ENCODE measurements around the gene ANKRD39. TPM values are rescaled to one million over a fixed set of nuclear protein-coding genes. Genes with fewer than 3 reads are reported as not detected.

ANKRD39 gene
- total RNA-seq, 1 donor from 2014 or later = 25.7 TPM

DNA sequence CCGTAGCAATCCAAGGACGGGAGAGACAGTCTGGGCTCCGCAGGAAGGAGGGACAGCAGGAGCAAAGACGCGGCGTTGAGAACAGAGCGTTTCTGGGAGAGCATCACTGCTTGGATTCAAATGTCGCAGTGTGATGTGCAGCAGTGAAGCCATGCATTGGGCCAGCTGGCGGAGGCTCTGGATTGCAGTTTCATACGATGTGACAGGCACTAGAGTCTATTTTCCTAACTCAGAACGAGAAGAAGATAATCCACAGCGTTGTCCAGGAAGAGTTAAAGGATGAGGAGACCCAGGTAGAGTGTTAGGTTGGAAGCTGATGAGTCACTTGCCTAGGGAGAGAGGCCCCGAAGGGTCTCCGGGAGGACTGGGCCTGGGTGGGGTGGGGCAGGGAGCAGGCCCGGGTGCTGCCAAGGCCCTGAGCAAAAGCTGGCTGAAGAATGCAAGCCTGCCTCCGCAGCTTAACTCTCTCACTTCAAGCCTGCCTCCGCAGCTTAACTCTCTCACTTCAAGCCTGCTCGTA, 29.7 kb upstream of the ANKRD39 start:
- Mint-ChIP-seq H3K27me3 (ENCODE audit: unreplicated experiment) (peaks cover 3% of the 10 kb centered on the region), H3K9me3 (ENCODE audit: unreplicated experiment) (peaks cover 4% of the 10 kb centered on the region), H3K27ac (ENCODE audit: unreplicated experiment) (no peak overlapping the region), H3K36me3 (ENCODE audit: unreplicated experiment) (no peaks in the 10 kb centered on the region), H3K4me1 (ENCODE audit: low read depth, unreplicated experiment) (no peaks in the 10 kb centered on the region), H3K4me3 (ENCODE audit: unreplicated experiment) (no peak overlapping the region)
- TF ChIP-seq, protein P1, sequence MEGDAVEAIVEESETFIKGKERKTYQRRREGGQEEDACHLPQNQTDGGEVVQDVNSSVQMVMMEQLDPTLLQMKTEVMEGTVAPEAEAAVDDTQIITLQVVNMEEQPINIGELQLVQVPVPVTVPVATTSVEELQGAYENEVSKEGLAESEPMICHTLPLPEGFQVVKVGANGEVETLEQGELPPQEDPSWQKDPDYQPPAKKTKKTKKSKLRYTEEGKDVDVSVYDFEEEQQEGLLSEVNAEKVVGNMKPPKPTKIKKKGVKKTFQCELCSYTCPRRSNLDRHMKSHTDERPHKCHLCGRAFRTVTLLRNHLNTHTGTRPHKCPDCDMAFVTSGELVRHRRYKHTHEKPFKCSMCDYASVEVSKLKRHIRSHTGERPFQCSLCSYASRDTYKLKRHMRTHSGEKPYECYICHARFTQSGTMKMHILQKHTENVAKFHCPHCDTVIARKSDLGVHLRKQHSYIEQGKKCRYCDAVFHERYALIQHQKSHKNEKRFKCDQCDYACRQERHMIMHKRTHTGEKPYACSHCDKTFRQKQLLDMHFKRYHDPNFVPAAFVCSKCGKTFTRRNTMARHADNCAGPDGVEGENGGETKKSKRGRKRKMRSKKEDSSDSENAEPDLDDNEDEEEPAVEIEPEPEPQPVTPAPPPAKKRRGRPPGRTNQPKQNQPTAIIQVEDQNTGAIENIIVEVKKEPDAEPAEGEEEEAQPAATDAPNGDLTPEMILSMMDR (IDR thresholded peaks at IDR 0.05; ENCODE audit: partially characterized antibody, unreplicated experiment) = no peak
- no peak for DNase-seq

DNA sequence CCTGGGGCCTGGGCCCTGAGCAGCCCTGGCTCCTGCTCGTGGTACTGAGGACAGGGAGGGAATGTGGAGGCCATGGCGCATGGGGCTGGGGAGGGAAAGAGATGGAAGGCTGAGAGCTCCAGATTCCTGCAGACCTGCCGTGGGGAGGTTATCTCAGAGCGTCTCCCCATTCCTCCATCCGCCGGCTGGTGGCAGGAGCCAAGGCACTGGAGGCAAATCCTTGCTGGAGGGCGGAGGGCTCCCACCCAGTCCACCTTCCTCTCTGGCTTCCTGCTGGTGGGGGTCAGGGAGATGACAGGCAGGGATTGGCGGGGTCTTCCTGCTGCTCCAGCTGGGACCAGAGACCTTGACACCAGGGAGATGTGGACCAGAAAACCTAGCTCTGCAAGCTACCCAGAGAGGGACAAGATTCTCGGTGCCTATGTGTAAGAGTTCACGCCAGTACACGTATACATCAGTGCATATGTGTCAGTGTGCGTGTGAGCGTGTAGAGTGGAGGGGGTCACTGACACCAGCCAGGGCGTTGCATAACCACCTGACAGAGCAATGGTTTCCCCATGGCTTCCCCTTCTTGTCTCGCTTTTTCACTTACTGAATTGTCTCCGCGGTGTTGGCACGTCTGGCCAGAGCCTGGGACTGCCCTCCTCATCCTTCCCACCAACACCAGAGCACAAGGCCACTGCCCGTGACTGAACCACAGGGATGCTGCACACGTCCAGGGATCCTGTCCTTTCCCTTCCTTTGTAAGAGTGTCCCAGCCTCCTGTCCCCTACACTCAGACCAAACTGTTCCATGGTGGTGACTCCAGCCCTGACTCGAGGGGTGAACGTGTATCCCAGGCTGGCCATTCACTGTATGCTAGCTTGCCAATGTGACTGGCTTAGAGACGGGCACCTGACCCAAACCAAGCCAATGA, 27.9 kb upstream of the ANKRD39 start:
- peaks cover 7% of the 10 kb centered on the region for H3K4me1 Mint-ChIP-seq (ENCODE audit: low read depth, unreplicated experiment)
- peaks cover 3% of the 10 kb centered on the region for H3K27me3 Mint-ChIP-seq (ENCODE audit: unreplicated experiment)

DNA sequence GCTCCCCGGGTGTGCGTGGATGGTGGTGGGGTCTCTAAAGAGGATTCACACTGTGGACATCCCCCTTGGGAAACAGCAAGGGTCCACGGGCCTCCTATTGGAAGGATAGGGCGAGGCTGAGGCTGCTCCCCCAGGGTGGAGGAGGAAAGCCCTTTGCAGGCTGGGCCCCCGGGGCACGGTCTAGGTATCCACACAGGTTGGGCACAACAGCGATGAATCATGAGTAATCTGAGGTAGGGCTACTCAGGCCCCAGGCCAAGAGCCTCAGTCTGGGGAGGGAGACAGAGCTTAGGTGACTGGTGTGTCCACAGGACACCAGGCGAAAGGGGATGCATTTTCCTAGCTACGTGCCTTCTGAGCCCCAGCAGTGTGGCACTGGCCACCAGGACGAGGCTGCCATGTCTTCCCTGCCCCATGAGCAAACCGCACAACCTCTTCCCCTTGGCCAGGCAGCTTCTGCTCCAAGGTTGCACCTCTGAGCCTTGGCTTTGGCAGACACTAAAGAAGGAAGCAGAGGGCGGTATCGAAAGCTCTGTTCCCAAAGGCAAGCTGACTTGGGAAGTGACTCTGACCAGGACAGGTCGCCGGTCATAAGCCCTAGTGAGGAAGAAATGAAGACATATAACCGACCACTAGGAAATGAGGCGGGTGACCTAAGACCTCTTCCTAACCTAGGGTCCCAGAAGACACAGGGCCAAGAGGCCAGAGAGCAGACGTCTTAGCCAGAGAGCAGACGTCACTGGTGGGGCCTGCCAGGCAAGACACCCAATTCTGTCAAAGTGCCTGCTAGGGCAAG, 26.7 kb upstream of the ANKRD39 start:
- no peak overlapping the region for H3K27ac Mint-ChIP-seq (ENCODE audit: unreplicated experiment)
- H3K4me1 Mint-ChIP-seq (ENCODE audit: low read depth, unreplicated experiment) = peaks cover 7% of the 10 kb centered on the region

More for the DNA sequence above, 27.9 kb upstream of the ANKRD39 start:
- DNase-seq = no peak
- Mint-ChIP-seq H3K4me3 (ENCODE audit: unreplicated experiment) (no peak overlapping the region), H3K9me3 (ENCODE audit: unreplicated experiment) (peaks cover 2% of the 10 kb centered on the region), H3K27ac (ENCODE audit: unreplicated experiment) (no peak overlapping the region), H3K36me3 (ENCODE audit: unreplicated experiment) (no peaks in the 10 kb centered on the region)
- TF ChIP-seq, protein P1 (IDR thresholded peaks at IDR 0.05; ENCODE audit: partially characterized antibody, unreplicated experiment) = no peak

DNA sequence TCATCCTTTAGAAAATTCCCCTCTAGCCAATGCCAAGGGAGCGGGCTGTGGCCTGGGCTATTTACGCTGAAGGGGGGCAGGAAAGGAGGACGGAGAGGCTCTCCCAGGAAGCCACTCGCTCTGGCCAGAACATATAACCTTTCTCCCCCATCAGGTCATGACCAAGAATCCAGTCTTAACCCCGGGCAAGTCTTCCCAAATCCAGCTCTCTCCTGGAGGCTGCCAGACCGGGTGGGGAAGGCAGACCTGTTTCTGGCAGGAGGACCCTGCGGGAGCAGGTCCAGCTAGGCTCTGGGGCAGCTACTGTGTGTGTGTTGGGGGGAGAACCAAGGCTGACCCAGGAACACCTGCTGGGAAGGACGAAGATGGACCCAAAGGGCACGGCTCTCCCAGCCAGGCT, 25.5 kb upstream of the ANKRD39 start:
- H3K9me3 Mint-ChIP-seq (ENCODE audit: unreplicated experiment) = peaks cover 6% of the 10 kb centered on the region
- H3K27me3 Mint-ChIP-seq (ENCODE audit: unreplicated experiment) = peaks cover 5% of the 10 kb centered on the region
- no peak overlapping the region for H3K4me3 Mint-ChIP-seq (ENCODE audit: unreplicated experiment)
- H3K27ac Mint-ChIP-seq (ENCODE audit: unreplicated experiment) = no peak overlapping the region
- H3K36me3 Mint-ChIP-seq (ENCODE audit: unreplicated experiment) = no peaks in the 10 kb centered on the region
- H3K4me1 Mint-ChIP-seq (ENCODE audit: low read depth, unreplicated experiment) = peaks cover 7% of the 10 kb centered on the region
- TF ChIP-seq, protein P1 (IDR thresholded peaks at IDR 0.05; ENCODE audit: partially characterized antibody, unreplicated experiment) = no peak
- no peak for DNase-seq

More for the DNA sequence above, 26.7 kb upstream of the ANKRD39 start:
- no peak overlapping the region for H3K4me3 Mint-ChIP-seq (ENCODE audit: unreplicated experiment)
- peaks cover 3% of the 10 kb centered on the region for H3K27me3 Mint-ChIP-seq (ENCODE audit: unreplicated experiment)
- no peaks in the 10 kb centered on the region for H3K36me3 Mint-ChIP-seq (ENCODE audit: unreplicated experiment)
- TF ChIP-seq, protein P1 (IDR thresholded peaks at IDR 0.05; ENCODE audit: partially characterized antibody, unreplicated experiment) = no peak
- DNase-seq = no peak
- H3K9me3 Mint-ChIP-seq (ENCODE audit: unreplicated experiment) = peaks cover 6% of the 10 kb centered on the region

Measured in glutamatergic neuron (in vitro differentiated cells).